HUES48 (cell line): ENCODE measurements around the gene PROCA1.
"Not testable (repeated sequence)": the region's sequence is repeated elsewhere in the genome, so short reads cannot be mapped to it uniquely, and the experiment has no call there.

Experiments
- H3K27ac ChIP-seq: one replicate; pipeline ENCODE4 v1.7.0; 2013; ENCODE audit warnings: low read depth, low read length, inconsistent platforms
- H3K27me3 ChIP-seq: 2 replicates; pipeline ENCODE4 v1.6.1; 2013; ENCODE audit warnings: mild to moderate bottlenecking, low read length; ENCODE audit not compliant: control insufficient read depth, insufficient read depth
- H3K36me3 ChIP-seq: 2 replicates; pipeline ENCODE4 v1.6.1; 2013; ENCODE audit warnings: low read length; ENCODE audit not compliant: control insufficient read depth, insufficient read depth
- H3K4me1 ChIP-seq: 2 replicates; pipeline ENCODE4 v1.6.1; 2013; ENCODE audit warnings: mild to moderate bottlenecking, low read length; ENCODE audit not compliant: control insufficient read depth, insufficient read depth
- H3K4me3 ChIP-seq: 2 replicates; pipeline ENCODE4 v1.5.1; 2013; ENCODE audit warnings: mild to moderate bottlenecking, low read depth, low read length
- H3K9ac ChIP-seq: 2 replicates; pipeline ENCODE4 v1.6.1; 2013; ENCODE audit warnings: mild to moderate bottlenecking, low read depth, low read length, moderate library complexity
- H3K9me3 ChIP-seq: 2 replicates; pipeline ENCODE4 v1.6.1; 2013; ENCODE audit warnings: low read length; ENCODE audit not compliant: control insufficient read depth, insufficient read depth

PROCA1 gene

GRCh38 chr17:28658342-28658741, 53.3 kb downstream of the PROCA1 start:
- H3K9me3 ChIP-seq: peaks cover 11% of the 10 kb centered on the region
- not testable (repeated sequence) for H3K27me3 ChIP-seq, H3K4me3 ChIP-seq, H3K4me1 ChIP-seq, H3K9ac ChIP-seq, H3K27ac ChIP-seq
- H3K36me3 ChIP-seq: peaks cover 16% of the 10 kb centered on the region

- Histone ChIP-seq H3K27me3 (no peaks in the 10 kb centered on the region), H3K4me3 (no peak overlapping the region), H3K4me1 (peaks cover under 1% of the 10 kb centered on the region; the same call in 1 of the 2 replicates), H3K9me3 (peaks cover 11% of the 10 kb centered on the region), H3K27ac (no peak overlapping the region), H3K9ac (no peak overlapping the region), H3K36me3 (peaks cover 22% of the 10 kb centered on the region)
Observed at GRCh38 chr17:28657756-28658155, 53.9 kb downstream of the PROCA1 start.

- peaks cover 40% of the 10 kb centered on the region for H3K36me3 ChIP-seq
- peaks cover 4% of the 10 kb centered on the region for H3K9me3 ChIP-seq
- no peak overlapping the region for H3K27ac ChIP-seq
- no peaks in the 10 kb centered on the region for H3K27me3 ChIP-seq
- no peak overlapping the region for H3K4me3 ChIP-seq
- H3K4me1 ChIP-seq: no peaks in the 10 kb centered on the region
- no peak overlapping the region for H3K9ac ChIP-seq
Observed at GRCh38 chr17:28655160-28655559, 56.5 kb downstream of the PROCA1 start.
